Mesodermal cell (in vitro differentiated cells): ENCODE data around the gene ZPBP2.
A peak's percentile ranks its signal among the peaks of the same experiment; 100 is the strongest.

ENCODE experiments used
- H3K27ac ChIP-seq: 2 replicates; pipeline ENCODE4 v1.7.0; 2013; ENCODE audit warnings: mild to moderate bottlenecking, low read depth, low read length, moderate library complexity; ENCODE audit not compliant: severe bottlenecking
- H3K36me3 ChIP-seq: 2 replicates; pipeline ENCODE4 v1.7.1; 2013; ENCODE audit warnings: mild to moderate bottlenecking, low read length, moderate library complexity; ENCODE audit not compliant: control insufficient read depth, insufficient read depth
- H3K4me1 ChIP-seq: one replicate; pipeline ENCODE4 v1.7.1; 2013; ENCODE audit warnings: mild to moderate bottlenecking, low read length; ENCODE audit not compliant: insufficient read depth, control insufficient read depth, poor library complexity, severe bottlenecking
- H3K4me3 ChIP-seq: 2 replicates; pipeline ENCODE4 v1.7.0; 2013; ENCODE audit warnings: low read length, control low read depth, mild to moderate bottlenecking; ENCODE audit not compliant: insufficient read depth, poor library complexity, severe bottlenecking; ENCODE audit errors: extremely low read depth
- H3K9me3 ChIP-seq: 2 replicates; pipeline ENCODE4 v1.7.1; 2013; ENCODE audit warnings: mild to moderate bottlenecking, low read length, moderate library complexity; ENCODE audit not compliant: control insufficient read depth
- WGBS, 2 experiments: methylation state at CpG; one replicate each; pipeline ENCODE4 v1.1.5; 2013; ENCODE audit warnings: missing lambda C conversion rate in 2 of 2; ENCODE audit not compliant: insufficient coverage in 2 of 2; 5-methylcytosine and 5-hydroxymethylcytosine counted together

ZPBP2 gene

DNA sequence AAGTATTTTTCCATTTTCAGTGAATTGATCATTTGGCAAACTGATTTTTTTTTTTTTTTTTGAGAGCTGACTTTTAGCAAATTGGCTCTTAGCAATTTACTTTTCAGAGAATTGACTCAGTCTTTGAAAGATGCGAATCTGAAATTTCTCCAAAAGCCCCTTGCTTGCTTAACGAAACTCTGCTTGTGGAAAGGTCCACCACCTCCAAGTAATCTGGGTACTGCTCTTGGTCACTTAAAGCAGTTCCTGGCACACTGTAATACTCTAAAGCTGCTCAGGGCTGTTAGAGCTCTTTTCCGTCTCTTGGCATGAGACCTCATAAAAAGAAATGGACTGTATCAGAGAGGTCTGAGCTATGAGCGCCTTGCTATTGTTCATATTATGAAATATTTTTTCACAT is 47.6 kb downstream of the ZPBP2 start:
- Histone ChIP-seq H3K27ac (no peak overlapping the region), H3K9me3 (no peaks in the 10 kb centered on the region), H3K36me3 (peaks cover 23% of the 10 kb centered on the region), H3K4me1 (no peaks in the 10 kb centered on the region), H3K4me3 (no peak overlapping the region)
- 96 to 100% methylated on average over 2 to 3 of the region's 4 CpGs for WGBS, 2 experiments

DNA sequence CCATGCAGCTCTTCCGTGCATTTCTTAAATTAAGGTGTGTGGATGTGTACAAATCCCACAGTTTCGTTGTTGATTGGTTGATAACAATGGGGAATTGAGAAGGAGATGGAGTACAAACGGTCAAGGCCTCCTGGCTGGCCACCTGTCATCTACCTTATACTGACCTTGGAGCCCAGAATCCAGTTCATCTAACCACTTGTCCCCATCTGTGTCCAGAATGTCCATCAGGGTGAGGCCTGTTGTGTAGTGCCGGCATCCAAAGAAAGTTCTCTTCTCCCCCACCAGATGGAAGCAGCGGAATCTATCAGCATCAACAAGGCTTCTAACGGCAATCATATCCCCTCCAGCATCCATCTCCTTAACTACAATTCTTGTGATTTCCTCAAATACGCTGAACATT is 48.9 kb downstream of the ZPBP2 start:
- 80 to 100% methylated on average over 1 to 3 of the region's 7 CpGs for WGBS, 2 experiments
- H3K36me3 ChIP-seq: peaks cover 32% of the 10 kb centered on the region
- no peak overlapping the region for H3K4me3 ChIP-seq
- no peaks in the 10 kb centered on the region for H3K4me1 ChIP-seq
- H3K9me3 ChIP-seq: no peaks in the 10 kb centered on the region
- no peak overlapping the region for H3K27ac ChIP-seq

DNA sequence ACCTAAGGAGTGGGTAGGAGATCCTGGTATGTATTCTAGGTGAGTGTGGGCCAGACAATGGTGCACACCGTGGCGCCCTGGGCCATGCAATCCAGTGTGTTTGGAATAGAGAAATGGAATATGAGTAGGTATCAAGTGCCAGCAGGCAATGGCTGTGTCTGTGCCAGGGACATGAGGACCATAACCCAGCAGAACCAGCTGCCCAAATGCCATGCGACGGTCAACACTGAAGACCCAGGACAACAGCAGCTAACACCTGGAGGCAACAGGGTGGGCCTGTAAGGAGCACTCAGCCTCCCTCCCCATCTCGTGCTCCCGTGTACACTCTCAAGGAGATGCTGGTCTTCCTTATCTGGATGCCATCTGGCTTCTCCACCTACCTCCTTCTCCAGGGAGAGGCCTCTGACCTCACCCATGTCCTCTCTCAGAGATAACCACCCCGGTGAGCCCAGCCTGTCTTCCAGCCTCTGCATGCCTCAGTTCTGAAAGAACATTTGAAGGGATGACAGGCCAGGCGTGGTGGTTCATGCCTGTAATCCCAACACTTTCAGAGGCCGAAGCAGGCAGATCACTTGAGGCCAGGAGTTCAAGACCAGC is 51.2 kb downstream of the ZPBP2 start:
- Histone ChIP-seq H3K27ac (no peak overlapping the region), H3K4me1 (peaks cover 4% of the 10 kb centered on the region), H3K9me3 (no peaks in the 10 kb centered on the region), H3K4me3 (no peak overlapping the region), H3K36me3 (peaks cover 47% of the 10 kb centered on the region)
- 94 to 95% methylated on average over 9 of the region's 9 CpGs for WGBS, 2 experiments

DNA sequence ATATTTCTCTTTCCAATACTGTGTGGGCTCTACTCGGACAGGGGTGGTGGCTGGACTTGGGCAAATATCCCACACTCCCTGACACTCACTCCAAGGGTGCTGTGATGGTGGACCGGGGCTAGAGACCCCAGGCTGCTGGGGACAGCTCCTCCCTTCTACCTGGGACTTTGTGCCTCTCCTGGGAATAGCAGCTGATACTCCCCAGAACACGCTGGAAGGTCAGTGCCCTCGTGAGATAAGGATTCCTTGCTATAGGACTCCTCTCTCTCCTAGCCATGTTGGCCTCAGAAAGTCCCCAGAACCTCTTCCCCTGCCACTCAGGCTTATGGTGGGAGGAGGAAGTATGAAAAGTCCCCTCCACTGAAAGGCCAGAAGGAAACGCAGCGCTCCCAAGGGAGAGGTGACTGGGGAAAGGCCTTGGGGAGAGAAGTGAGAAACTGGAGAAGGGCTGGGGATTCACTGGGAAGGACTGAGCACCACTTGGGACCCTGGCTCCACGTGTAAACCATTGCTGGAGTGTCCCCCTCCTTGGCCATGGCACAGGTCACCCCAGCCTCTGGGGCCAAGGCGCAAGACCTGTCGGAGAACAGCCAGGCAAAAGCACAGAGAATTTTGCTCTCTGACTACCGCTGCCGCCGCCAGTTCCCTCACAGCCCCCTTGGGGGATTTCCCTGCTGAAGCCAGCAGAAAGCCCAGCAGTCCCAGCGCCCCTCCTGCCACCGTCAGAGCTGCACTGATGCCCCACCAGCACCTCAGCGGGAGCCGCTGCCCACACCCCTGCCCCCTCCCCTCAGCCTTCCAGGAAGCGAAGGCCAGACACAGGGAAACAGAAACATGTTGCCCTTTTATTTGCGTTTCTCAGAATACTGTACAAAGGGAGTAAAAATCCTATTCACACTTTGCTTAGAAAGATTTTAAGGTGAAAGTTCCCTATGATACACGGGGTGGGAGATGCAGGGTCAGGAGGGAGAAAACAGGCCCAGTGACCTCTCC is 52.5 kb downstream of the ZPBP2 start:
- H3K27ac ChIP-seq: no peak overlapping the region
- H3K4me3 ChIP-seq: no peak overlapping the region
- 91 to 94% methylated on average over 14 of the region's 19 CpGs for whole genome bisulfite sequencing, 2 experiments
- H3K36me3 ChIP-seq: peaks cover 50% of the 10 kb centered on the region
- no peaks in the 10 kb centered on the region for H3K9me3 ChIP-seq
- peaks cover 7% of the 10 kb centered on the region for H3K4me1 ChIP-seq

DNA sequence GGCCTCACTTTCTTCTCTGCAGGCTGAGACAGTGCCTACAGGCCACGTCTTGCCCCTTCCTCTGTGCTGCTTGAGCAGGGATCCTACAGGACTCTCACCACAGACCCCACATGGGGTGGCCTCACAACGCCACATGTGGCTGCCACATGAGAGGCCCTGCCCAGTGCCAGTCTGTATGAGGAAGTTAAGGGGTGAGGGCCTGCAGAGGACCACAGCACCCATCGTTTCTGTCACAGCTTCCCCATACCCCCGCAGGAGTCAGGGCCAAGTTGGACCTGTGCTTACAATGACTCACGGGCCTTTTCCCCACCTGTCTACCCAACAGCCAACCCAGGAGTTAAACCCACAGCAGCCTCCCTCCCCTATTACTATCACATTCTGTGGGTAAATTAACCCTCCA is 53.3 kb downstream of the ZPBP2 start:
- H3K27ac ChIP-seq: no peak overlapping the region
- H3K36me3 ChIP-seq: peaks cover 50% of the 10 kb centered on the region
- H3K4me3 ChIP-seq: no peak overlapping the region
- peaks cover 14% of the 10 kb centered on the region for H3K4me1 ChIP-seq
- no peaks in the 10 kb centered on the region for H3K9me3 ChIP-seq
- WGBS, 2 experiments: 97 to 100% methylated on average over 3 to 4 of the region's 5 CpGs

DNA sequence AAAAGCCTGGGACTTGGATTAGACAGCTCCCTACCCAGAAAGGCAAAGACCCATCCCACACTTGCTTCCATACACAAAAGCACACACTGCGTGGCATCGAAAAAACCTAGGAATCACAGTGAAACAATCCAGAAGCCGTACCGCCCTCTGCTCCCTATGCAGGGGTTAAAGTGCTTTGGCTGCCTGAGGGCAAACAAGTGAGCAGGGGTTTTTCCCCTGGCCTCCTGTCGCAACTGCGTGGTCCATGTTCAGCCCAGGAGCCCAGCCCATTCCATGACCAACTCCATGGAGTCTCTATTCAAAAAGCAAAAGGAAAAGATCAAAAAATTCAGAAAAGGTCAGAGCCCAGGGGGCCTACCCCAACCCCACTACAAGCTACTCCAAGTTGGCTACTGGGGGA is 54.0 kb downstream of the ZPBP2 start:
- no peak overlapping the region for H3K27ac ChIP-seq

DNA sequence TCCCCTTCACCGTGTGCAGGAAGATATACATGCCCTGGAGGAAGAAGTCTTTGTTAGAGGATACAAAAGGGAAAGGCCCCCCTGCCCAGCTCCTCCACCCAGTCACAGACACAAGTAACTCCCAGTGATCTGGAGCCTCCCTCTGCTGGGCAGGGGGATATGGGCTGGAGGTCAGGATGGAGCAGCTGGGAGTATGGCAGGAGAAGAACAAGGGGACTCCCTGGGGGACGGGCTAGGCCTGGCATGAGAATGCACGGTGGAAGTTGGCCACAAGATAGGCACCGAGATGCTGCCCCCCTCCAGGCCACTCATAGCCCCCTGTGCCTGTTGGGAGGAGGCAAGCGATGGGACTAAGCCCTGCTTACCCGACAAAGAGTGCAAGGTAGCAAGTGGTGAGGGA is 55.2 kb downstream of the ZPBP2 start:
- H3K27ac ChIP-seq: no peak overlapping the region
- H3K4me1 ChIP-seq: peaks cover 22% of the 10 kb centered on the region
- no peaks in the 10 kb centered on the region for H3K9me3 ChIP-seq
- H3K4me3 ChIP-seq: no peak overlapping the region
- H3K36me3 ChIP-seq: peaks cover 50% of the 10 kb centered on the region
- 92 to 98% methylated on average over 5 of the region's 6 CpGs for WGBS, 2 experiments

More for the DNA sequence above, 54.0 kb downstream of the ZPBP2 start:
- Histone ChIP-seq H3K4me1 (peaks cover 19% of the 10 kb centered on the region), H3K36me3 (peaks cover 50% of the 10 kb centered on the region), H3K9me3 (no peaks in the 10 kb centered on the region), H3K4me3 (no peak overlapping the region)
- WGBS, 2 experiments: 91 to 98% methylated on average over 6 of the region's 6 CpGs

DNA sequence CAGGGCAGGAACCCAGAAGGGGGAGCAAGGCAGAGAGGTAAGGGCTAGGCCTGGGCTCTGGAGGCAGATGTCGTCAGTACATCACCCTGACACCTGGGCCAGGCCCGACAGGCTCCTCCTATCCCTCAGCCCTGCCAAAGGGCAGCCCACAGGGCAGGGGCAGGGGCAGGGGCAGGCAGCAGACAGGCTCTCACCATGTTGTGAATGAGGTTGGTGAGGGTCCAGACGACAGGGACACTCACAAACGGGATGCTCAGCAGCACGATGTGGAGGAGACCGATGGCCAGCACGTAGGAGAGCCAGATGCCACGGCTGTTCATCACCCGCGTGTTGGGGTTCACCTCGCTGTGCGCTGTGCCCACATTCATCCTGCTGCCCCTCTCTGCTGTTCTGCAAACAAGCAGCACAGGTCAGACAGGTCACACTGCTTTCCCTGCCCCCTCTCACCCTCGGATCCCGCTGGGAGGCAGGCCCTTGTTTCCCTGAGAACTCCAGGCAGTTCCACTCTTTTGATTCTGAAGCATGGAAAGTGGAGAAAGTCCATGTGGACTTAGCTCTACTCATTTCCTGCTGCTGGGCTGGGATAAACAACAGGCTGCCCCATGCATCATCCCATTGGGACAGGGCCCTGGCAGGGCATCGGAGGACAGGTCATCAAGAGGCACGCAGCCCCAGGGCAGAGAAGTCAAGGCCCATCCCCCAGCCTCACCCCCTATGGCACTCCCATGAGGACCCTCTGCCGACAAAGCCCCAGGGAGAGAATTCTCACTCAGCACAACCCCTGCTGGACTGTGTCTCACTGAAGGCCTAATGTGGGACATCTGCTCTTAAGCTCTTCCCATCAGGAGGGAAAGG is 56.1 kb downstream of the ZPBP2 start:
- H3K36me3 ChIP-seq: peaks cover 49% of the 10 kb centered on the region
- 85 to 93% methylated on average over 8 to 12 of the region's 17 CpGs for WGBS, 2 experiments
- H3K4me3 ChIP-seq: no peak overlapping the region
- peaks cover 27% of the 10 kb centered on the region for H3K4me1 ChIP-seq
- H3K27ac ChIP-seq: peak overlapping the region; percentile 5
- no peaks in the 10 kb centered on the region for H3K9me3 ChIP-seq

DNA sequence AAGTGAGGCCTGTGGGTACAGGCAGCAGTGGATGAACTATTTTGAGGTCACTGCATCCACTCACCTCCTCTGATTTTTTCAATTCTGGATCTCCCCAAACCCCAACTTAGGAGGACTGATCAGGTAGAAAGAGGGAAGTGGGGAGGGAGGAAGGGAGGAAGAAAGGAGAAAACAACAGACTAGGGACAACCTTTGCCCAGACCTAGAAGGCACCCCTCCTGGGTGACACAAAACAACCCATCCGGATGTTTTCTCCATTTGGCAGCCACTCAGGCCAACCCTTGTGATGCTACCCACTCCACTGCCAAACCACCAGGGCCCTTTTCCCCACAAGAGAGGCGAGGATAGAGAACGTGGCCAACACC is 56.7 kb downstream of the ZPBP2 start:
- H3K36me3 ChIP-seq: peaks cover 44% of the 10 kb centered on the region
- H3K27ac ChIP-seq: peak overlapping the region; percentile 5
- peaks cover 27% of the 10 kb centered on the region for H3K4me1 ChIP-seq
- no peaks in the 10 kb centered on the region for H3K9me3 ChIP-seq
- H3K4me3 ChIP-seq: no peak overlapping the region
- 90 to 93% methylated on average over 3 of the region's 3 CpGs for WGBS, 2 experiments

DNA sequence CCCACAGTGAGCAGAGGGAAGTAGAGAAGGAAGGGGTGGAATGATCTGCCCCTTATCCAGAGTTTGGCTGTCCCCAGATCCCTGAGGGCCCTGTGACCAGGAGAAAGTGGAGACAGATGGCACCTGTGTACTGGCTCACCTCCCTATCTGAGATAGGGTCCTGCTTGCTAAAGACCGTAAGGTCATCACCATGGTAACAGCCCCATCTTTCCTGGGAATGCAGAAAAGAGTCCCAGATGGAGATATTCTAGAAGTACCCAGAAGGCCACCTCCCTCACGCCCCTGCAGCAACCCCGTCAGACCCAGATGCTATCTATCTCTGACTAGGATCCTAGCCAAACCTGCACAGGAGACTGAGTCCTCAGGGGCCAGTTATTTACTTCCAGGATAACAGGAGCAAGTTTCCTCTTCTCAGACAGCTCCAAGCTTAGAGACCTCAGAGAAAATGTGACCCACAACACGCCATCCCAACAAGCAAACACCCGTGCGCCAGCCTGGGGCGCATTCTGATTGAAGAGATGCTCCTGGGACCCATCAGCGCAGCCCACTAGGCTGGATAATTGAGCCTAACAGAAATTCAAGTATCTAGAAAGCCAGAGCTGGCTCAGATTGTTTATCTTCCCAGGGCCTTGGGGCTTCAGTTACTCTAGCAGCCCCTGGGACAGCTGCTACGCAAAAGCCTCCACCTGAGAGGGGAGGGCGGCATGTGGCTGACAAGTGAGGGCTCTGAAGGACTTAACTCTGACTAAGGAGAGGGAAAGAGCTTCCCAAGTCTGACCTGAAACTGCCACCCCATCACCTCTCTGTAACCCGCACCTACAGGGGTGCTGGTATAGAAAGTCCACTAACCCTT is 57.5 kb downstream of the ZPBP2 start:
- WGBS, 2 experiments: 97 to 98% methylated on average over 6 to 8 of the region's 11 CpGs

More for the DNA sequence above, 57.5 kb downstream of the ZPBP2 start:
- Histone ChIP-seq H3K4me3 (no peak overlapping the region), H3K4me1 (peaks cover 27% of the 10 kb centered on the region), H3K9me3 (no peaks in the 10 kb centered on the region), H3K36me3 (peaks cover 36% of the 10 kb centered on the region), H3K27ac (no peak overlapping the region)
